Hematopoietic multipotent progenitor cell treated with erythropoietin and hydrocortisone succinate and interleukin-3 and kit ligand, for 17 days (in vitro differentiated cells): ENCODE data around the gene HIPK2.

Source experiments
- DNase-seq: peaks from one replicate; pipeline ENCODE4 v3.0.0-alpha.2; 2015; ENCODE audit warnings: low spot score

Gene HIPK2

GRCh38 chr7:139735466-139735865 is 42.3 kb downstream of the HIPK2 start:
- DNase-seq = no peak

- no peak for DNase-seq
These were observed 43.4 kb downstream of the HIPK2 start for GRCh38 chr7:139734395-139734794.

- DNase-seq = no peak
These were observed 44.0 kb downstream of the HIPK2 start for GRCh38 chr7:139733751-139734150.

- DNase-seq = no peak
These were observed 45.2 kb downstream of the HIPK2 start for GRCh38 chr7:139732471-139733167.

GRCh38 chr7:139731802-139732470 is 45.9 kb downstream of the HIPK2 start:
- no peak for DNase-seq

- DNase-seq = no peak
These were observed 46.8 kb downstream of the HIPK2 start for GRCh38 chr7:139730746-139731612.

GRCh38 chr7:139728203-139728602 is 49.6 kb downstream of the HIPK2 start:
- DNase-seq = no peak

GRCh38 chr7:139727151-139727705 is 50.6 kb downstream of the HIPK2 start:
- DNase-seq = no peak

GRCh38 chr7:139726485-139726869 is 51.3 kb downstream of the HIPK2 start:
- DNase-seq = no peak

GRCh38 chr7:139725858-139726484 is 51.8 kb downstream of the HIPK2 start:
- no peak for DNase-seq

- DNase-seq = no peak
These were observed 52.7 kb downstream of the HIPK2 start for GRCh38 chr7:139725077-139725476.

- DNase-seq = no peak
These were observed 55.2 kb downstream of the HIPK2 start for GRCh38 chr7:139722604-139723003.

GRCh38 chr7:139721821-139722220 is 56.0 kb downstream of the HIPK2 start:
- DNase-seq = no peak

- no peak for DNase-seq
These were observed 56.4 kb downstream of the HIPK2 start for GRCh38 chr7:139721417-139721816.

- no peak for DNase-seq
These were observed 57.0 kb downstream of the HIPK2 start for GRCh38 chr7:139720705-139721231.

GRCh38 chr7:139720186-139720585 is 57.6 kb downstream of the HIPK2 start:
- DNase-seq = no peak

- DNase-seq = no peak
These were observed 58.9 kb downstream of the HIPK2 start for GRCh38 chr7:139718859-139719258.

GRCh38 chr7:139718141-139718540 is 59.7 kb downstream of the HIPK2 start:
- no peak for DNase-seq

GRCh38 chr7:139716156-139716942 is 61.4 kb downstream of the HIPK2 start:
- DNase-seq = no peak

GRCh38 chr7:139715194-139715815 is 62.5 kb downstream of the HIPK2 start:
- no peak for DNase-seq
